HG02938 (cell line): ENCODE measurements around the gene ZNF302.

Experiments
- ATAC-seq: cut with Tn5 transposase; IDR thresholded peaks from one replicate; pipeline ENCODE4 v1.9.1; 2021; ENCODE audit warnings: mild to moderate bottlenecking, moderate library complexity; ENCODE audit not compliant: unreplicated experiment

ZNF302 gene

DNA sequence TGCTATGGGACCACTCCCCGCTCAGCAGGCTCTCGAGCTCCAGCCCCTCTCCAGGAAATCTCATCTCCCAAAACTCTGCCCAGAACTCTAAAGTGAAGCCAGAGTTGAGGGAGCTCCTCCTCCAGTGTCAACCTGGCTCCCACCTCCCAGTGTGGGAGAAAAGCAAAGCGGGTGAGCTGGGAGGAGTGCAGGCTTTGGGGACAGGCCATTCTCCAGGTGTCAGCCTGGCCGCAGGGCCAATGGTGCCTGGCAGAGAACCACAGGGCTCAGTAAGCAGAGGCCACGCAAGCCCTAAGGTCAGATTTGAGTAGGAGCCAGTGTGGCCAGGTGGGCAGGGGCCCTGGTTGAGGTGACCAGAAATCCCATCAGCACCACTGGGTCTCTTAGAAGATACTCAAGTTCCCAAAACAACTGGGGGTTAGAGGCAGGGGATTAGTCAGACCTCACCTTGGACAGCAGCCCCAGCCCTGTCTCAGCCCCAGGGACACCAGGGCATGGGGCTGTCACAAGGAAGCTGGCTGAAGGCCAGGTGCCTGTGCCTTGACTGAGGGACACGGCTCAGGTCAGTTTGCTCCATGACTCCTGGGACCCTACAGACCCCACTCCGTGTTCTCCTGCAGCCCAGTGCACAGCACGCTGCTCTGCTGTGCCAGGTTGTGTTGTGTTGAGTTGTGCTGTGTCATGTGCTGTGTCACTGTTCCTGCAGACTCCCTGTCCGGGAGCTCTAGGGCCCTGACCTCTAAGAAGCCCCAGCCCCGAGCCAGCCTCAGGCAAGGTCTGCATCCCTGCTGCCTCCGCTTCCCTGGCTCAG, 53.7 kb downstream of the ZNF302 start:
- ATAC-seq = no peak

DNA sequence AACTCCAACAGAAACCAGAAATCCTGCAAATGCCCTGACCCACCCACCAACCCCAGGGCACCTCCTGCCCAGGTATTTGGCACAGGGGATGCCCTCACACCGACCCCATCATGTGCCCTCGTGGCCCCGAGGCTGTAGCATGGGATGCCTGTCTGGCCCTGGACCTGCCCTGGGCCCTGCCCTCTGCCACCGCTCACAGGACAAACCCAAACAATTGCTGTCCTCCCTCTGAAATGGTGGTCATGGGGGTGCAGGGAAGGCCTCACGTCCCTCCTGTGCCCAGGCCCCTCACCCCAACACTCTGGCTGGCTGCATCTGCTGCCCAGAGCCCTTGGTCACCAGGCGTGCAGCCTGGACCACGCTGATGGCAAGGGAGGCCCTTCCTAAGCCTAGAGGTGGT, 54.5 kb downstream of the ZNF302 start:
- no peak for ATAC-seq

GRCh38 chr19:34732612-34733211, 55.2 kb downstream of the ZNF302 start:
- no peak for ATAC-seq

DNA sequence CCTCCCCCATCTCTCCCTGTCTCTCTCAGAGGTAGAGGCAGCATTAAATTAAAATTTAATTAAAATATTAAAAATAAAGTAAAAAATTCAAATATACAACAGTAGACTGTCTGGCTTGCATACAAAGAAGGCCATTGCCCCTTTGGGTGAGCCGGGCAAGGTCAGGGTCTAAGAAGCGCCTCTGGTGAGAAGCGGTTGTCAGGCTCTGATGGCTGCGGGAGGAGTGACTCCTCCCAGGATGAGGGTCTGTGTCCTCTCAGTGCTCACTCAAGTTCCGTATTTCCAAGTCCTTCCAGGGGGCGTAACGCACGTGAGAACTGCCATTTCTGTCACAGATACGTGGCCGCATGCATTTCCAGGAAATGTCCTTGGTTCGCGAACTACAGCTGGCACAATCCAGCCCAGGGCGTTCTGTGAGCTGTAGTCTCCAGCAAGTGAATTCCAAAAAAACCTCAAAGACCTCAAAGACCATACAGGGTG, 55.8 kb downstream of the ZNF302 start:
- ATAC-seq = peak; percentile 14

- peak; percentile 76 for ATAC-seq
These were observed 56.5 kb downstream of the ZNF302 start, which contains the start of gene ZNF181 for GRCh38 chr19:34733746-34734536. Gene ZNF181, plus strand, starts transcription at chr19:34734243. Its CDS starts 795 bp downstream, at chr19:34735038.

DNA sequence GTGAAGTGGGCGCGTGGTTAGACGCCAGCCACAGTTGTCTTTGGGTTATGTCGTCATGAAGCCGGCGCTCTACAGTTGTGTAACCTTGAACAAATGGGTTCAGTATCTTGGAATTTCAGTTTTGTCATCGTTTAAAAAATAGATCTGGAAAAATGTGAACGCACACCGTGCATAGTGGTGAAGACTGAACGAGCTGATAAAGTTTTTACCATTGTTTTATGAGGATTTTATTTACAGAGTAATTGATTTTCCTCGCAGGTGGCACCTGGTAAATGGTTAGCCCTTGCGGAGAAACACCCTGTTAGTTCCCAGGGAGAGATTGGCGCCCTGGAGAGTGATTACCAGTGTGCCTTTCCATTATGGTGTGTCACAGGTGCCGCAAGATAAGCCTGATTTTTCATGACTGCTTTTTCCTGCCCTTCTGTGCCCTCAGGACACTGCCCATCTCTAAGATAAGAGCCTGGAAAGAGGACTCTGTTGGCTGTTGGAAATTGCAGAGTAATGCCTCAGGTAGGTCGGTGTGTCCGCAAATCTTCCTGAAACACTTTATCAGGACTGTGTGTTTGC, 57.1 kb downstream of the ZNF302 start:
- ATAC-seq = no peak
